Measurements from ENCODE around the gene USP15.
"Not testable (repeated sequence)": the region's sequence is repeated elsewhere in the genome, so short reads cannot be mapped to it uniquely, and the experiment has no call there.

GRCh38 chr12:62343304-62344120, 83.3 kb downstream of the USP15 start:
- not testable (repeated sequence) for TF ChIP-seq POLR2AphosphoS5 (IDR thresholded peaks at IDR 0.05; ENCODE audit: borderline replicate concordance, low read depth, low read length); EZH2 (IDR thresholded peaks at IDR 0.05)

All from SK-N-MC (cell line).